ENCODE results near the gene LCLAT1.
A peak's percentile ranks its signal among the peaks of the same experiment; 100 is the strongest.

The LCLAT1 gene

DNA sequence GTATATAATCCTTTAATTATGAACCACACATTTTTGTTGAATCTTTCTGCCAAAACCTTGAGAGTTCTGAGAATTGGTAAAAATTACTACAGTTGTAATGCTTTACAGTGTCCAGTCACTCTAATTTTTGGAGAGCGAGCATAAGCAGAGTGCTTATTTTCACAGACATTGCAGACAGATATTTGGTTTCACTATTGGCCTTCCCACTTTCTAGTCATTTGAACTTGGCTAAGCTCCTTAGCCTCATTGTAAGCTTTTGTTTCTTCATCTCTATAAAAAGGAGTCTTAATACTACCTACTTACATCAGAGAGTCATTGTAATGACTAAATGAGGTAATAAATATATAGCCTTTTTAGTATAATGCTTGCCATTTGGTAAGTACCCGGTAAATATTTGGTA, 80.4 kb downstream of the LCLAT1 start:
- FAIRE-seq, result no peak

DNA sequence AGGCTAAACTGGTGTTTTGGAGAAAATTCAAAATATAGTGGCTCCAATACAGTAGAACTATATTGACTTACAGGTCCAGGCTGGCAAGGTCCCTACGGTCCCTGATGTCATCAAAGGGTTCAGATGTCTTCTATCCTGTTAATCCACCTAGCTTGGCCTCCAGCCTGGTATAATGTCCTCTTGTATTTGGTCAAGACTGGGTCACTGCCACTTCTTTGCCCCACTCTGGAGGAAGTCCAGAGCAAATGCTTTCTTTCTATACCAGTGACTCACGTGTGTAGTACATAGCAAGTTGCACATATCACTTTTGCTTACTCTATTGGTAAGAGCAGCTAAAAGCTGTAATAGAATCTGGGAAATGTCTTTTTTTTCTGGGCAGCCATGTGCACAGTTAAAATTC, 80.8 kb downstream of the LCLAT1 start:
- FAIRE-seq, result no peak

DNA sequence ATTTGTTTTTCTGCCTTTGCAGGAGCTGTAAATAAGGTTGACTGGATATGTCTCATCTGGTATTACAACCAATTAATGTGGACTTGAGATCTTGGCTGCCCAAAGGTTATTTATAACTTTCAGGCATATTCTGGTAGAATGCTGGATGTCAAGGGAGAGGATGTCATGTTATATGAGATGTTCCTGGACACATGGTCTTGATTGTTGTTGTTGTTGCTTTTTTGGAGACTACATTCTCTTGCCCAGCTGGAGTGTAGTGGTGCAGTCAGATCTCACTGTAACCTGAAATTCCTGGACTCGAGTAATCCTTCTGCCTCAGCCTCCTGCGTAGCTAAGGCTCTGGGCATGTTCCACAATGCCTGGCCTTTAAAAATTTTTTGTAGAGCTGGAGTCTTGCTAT, 83.3 kb downstream of the LCLAT1 start:
- FAIRE-seq, result no peak

DNA sequence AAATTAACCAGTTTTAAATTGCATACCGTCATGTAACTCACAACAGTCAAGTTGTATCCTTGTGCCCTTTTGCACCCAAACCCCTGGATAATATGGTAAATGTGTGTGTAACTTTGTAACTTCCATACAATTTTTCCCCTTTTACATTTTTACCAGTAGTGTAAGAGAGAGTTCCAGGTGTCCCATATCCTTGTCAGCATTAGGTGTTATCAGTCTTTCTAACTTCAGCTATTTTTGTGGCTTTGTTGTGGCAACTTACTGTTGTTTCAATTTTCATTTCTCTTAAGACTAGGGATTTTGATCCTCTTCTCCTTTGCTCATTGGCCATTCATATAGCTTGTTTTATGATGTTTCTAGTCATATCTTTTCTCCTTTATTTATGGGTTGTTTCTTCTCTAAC, 94.6 kb downstream of the LCLAT1 start:
- no peak for FAIRE-seq

DNA sequence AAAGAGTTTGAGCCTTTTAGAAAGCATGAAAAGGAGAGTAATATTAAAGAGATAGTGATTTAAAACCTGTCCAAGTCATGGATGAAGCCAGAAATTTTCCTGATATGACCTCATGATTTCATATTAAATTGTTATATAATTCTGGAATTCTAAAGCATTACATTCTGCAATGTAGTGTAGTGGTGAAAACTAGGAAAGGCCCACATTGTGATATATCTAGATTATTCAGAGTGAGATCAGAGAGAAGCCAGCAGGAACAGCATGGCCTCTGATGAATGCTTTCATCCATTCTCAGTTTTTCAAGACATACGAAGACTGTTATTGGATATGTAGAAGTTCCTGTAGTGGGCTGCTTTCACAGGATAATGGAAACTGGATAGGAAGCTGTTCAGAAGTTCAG, 98.8 kb downstream of the LCLAT1 start:
- no peak for FAIRE-seq

DNA sequence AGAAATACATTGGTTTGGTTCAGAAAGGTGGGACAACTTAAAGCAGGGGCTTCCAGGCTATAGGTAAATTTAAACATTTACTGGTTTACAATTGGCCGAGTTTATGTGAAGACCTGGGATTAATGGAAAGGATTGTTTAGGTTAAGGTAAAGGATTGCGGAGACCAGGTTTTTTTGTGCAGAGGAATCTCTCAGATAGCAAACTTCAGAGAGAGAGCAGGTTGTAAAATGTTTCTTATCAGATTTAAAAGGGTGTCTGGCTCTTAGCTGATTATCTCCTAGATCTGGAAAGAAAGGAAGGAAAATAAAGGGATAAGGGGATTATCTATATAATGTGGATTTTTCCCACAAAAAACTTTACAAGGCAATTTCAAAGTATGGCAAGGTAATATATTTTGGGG, 101.3 kb downstream of the LCLAT1 start:
- no peak for FAIRE-seq

DNA sequence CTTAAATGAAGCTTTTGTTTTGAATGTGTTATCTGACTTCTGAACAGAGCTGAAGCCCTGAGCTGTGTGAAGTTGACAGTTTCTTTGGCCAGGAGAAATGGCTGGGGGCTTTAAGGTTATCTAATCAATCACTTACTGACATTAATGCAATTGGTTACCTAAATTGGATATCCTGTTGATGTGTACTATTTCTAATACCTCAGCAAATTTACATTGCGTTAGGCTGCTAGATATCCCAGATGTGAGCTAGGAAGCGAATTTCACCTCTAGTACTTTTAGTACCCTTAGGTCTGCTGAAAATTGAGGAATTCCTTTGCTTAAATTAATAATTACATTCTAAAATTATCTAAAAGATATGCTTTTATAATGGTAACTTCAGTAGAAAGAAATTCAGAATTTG, 102.0 kb downstream of the LCLAT1 start:
- FAIRE-seq, result no peak

DNA sequence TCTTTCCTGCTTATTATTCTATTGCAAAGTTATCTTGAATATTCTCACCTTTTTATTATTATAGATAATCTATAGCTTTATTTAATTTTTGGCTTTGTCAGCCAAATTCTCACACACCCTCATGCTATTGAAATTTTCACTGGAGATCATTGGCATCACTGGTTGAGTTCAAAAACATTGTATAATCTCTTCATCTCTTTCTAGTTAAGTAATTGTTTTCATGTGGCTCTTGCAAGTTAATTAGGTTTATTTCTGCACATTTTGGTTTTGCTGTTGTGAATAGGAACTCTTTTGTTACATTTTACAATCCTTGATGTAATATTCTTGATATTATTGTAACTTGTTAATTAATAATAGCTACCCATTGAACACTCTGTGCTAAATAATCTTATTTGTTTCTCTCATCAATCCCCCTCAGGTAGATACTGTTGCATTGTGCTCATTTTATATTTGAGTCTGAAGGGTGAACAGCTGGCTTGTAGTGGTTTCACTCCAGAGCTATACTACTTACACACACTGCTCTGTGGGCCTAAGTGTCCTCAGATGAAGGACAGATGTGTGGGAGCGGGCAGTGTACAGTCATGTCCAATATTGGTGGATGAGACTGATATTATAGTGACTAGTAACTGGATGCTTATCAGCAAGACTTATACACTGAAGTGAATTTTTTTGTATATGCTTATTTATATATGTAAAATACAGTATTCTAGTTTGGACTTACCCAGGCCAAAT, 112.7 kb downstream of the LCLAT1 start:
- FAIRE-seq, result no peak

DNA sequence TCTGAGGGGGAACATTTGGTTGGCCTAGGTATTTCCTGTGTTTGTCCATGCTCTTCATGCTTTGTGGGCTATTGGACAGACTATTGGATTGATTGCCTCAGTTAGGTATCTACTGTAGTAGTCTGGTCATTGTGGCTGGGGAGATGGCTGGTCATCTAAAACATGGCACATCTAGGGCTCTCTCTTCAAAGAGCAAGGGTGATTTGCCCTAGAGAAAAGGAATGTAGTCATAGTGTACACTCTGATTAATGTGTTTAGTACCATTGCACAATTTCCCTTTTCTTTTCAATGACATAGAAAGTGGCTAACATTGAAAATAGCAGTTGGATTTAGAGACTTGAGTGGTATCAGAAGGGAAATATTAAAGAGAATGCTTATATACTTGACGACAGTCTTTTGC, 114.3 kb downstream of the LCLAT1 start:
- FAIRE-seq, result no peak

DNA sequence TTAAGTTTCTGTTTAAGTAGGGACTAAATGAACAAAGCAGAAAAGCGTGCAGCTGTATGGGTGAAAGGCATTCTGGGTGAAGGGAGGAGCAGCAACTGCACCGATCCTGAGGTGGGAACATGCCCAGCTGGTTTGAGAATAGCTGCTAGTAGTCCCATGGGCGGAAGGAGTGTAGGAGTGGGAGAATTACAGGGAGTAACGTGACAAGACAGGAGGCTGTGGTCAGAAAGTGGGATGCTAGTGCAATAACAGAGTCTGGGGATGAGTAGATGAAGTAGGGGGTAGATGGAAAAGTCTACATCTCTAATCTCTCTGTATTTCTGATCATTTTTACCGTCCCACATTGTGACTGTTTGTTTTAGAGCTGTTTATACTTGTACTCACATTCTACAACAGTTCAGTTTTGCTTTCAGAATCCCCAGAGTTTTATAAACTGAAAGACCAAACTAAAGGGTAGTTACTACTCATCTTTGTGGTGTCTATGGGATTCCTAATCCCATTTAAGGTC, 118.9 kb downstream of the LCLAT1 start:
- FAIRE-seq, result no peak

DNA sequence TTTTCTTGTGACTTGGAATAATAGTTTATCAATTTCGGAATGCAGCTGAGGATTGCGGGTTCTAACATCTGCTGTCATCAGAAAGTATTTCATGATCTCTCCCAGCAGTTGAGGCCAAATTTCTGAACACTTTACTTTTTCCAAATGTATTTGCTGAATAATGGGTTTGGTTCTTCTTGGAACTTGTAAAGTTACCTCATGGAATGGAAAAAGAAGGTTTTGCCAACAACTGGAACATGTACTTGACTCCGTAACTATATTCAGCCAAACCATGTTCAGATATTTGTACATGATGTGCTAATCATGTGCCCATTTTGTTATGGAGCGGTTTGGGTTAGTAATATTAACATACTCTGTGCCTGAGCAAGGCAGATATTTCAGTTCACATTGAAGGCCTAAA, 119.6 kb downstream of the LCLAT1 start:
- no peak for FAIRE-seq

DNA sequence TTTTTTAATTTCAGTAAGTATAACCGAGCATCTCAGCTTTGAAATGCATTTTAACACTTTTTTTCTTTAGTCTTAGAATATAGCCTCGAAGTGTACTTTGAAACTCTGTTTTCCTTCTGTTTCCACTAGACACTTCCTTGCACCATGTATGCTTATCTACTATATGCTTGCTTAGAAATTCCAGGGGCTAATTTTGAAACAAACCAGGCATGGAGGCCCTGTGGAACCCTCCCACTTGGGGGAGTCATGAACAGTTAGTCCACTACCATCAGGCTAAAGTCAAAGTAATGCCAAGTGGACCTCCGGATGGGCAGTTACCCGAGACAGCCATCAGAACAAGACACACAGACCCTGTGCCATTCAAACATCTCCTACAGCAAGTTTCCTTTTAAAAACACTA, 120.3 kb downstream of the LCLAT1 start:
- no peak for FAIRE-seq

DNA sequence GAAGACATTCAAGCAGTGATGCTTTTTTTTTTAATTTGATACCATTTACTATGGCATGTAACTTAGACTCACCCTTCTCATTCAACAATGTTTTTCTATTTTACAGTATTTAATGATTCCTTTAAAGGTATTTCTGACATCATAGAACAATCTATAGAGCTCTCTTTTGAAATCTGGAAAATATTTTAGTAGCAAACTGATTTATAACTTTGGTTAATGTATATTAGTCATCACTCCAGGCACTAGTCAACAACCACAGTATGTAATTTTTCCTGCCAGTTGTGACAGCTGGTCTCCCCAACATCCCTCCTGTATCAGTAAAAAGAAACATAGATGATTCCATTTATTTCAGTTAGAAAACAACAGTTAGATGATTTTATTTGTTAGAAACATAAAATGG, 122.9 kb downstream of the LCLAT1 start:
- FAIRE-seq, result no peak

DNA sequence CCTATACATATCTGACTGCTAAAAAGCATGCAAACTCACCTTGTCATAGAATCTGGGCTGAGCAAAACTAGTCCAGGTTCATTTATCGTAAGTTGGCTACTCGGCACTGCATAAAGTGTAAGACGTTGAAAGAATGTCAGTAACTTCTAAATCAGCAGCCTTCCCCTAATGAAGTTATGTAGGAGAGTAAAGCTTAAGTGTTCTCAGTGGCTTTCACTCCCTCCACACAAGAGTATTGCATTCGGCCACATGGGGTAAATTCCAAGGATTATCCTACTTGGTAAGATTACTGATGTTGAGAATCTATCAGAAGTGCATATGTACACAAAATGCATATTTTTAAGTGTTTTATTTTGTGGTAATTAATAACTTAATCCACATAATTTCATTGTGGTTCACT, 130.1 kb downstream of the LCLAT1 start:
- no peak for FAIRE-seq

DNA sequence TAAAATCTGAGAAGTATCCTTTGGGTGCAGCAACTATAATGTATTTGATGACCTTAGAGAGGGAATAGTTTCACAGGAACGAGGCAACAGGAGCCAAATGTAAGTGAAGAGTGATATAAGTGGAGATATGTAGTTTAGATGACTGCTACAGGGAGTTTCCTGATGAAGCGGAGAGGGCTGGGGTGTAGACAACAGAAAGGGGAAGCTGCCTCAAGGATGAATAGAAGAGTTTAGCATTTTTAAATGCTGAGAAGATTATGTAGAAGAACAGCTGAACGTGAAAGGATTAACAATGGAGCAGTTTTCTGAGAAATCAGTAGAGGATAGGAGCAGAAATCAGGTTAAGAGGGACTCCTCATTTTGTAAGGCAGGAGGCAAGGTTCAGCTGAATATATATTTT, 133.3 kb downstream of the LCLAT1 start:
- FAIRE-seq, result no peak

DNA sequence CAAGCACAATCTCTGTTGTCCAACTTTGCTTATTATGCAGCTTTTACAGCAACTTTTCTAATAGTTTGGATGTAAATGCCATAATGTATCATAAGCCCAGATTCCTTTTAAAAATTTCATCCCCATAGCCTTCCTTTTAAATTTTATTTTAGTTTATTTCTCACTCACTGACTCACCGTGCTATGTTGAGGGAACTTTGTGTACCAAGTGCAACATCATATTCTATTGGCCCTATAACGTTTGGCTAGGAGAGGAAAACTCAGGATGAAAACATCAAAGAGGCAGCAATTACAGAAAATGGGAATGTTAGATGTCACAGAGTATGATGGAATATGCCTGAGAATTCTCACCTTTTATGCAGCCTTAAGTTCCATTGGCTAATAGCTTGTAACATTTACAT, 135.5 kb downstream of the LCLAT1 start:
- no peak for FAIRE-seq

DNA sequence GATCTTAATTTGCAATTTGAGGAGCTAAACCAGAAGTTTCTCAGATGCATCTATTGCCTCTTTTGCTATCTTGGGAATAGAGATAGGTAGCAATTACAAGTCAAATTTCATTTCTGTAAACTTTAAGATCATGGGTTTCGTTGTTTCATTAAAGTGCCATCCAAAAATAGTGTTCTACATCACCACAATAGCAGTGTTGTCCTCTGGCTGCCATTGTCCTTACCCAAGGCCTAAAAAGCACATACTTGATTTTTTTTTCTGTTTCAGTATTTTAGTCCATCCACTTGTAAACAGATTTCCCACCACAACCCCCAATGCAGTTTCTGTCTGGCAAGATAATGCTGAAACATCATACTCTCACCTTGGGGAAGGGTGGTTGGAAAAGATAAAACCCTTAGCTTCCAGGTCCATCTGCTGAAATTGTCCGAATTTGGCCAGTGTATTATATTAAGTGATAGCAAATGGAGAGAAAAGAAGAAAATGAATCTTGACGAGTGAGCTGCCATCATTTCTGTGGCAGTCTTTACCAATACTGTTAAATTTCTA, 136.2 kb downstream of the LCLAT1 start:
- FAIRE-seq, result no peak

DNA sequence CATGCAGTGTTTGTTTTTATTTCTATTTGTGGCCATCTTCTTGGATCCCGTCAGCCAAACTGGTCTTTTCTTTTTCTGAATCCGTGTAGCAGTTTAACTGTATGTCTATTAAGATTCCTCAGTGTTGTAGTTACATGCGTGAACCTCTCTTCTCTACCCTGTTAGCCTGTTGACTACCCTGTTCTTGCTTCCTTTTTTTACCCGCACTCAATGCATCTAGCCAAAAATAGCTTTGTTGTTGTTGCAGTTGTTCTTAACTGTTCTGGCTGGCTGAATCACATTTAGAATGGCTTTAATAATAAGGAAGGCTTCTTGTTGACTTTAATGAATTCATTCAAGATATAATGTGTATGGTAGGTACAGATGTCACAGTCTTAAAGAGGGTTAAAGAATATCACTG, 137.1 kb downstream of the LCLAT1 start:
- no peak for FAIRE-seq

DNA sequence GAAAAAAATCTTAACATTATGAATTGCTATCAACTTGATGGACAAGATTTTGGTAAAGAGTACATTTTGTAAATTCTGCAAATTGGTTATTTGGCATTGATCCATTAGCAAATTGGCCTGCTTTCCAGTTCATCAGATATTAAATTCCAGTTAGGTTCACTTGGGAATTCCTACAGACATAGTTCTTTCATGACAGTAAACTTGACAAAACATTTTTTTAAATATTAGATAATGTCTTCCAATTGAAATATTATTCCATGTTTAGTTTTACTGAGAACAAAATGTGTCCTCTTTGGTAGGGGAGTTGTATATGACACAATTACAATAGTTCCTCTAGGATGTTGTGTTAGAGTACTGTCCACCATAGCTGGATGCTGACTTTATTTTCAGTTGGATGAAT, 141.9 kb downstream of the LCLAT1 start:
- FAIRE-seq, result no peak

DNA sequence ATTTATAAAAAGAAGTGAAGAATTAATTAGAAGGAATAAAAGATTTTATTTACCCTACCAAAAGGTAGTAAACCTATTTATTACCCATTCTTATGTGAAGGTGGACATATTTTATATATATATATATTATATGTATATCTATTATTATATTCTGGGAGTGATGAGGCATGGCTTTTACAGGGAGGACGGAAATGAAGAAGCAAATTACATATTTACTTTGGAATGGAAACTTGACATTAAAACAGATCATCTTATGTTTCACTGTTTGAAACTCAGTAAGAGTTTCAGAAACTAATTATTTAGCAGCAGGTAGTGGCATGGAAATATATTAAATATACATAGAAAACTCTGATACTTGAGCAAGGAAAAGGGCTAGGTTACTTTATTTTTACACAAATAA, 143.4 kb downstream of the LCLAT1 start:
- peak; percentile 36 for FAIRE-seq

DNA sequence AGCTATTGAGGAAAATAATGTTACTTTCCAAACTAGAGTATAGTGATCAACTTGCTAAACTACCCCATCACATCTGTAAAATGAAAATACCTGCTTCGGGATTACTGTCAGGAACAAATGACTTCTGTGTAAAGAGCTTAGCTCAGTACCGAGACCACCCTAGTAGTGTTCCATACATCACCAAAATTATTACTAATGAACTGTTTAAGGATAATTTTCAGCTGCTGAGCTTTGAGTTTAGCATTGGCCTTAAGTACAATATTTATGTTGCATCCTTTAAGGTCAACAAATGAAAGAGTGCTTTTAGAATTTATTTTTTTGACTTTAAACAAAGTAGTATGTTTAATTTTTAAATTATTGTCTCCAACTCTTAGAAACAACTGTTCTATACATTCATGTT, 144.1 kb downstream of the LCLAT1 start:
- FAIRE-seq, result no peak

DNA sequence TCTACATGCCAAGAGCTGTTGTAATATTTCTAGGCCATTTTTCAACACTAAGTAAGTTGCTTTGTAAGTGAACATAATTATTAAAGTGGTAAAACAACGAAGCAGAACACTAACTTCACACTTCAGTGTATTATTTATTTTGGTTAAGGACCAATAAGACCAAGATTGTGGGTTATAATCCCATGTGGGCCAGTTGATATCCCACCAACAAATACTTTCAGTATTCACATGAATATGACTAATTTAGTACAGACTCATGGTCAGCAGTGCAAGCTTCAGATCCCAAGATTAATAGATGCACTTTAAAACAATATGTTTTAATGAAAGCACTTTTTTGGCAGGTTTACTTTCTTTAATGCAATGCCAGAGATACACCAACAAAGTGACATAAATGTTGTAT, 154.3 kb downstream of the LCLAT1 start:
- FAIRE-seq, result no peak

DNA sequence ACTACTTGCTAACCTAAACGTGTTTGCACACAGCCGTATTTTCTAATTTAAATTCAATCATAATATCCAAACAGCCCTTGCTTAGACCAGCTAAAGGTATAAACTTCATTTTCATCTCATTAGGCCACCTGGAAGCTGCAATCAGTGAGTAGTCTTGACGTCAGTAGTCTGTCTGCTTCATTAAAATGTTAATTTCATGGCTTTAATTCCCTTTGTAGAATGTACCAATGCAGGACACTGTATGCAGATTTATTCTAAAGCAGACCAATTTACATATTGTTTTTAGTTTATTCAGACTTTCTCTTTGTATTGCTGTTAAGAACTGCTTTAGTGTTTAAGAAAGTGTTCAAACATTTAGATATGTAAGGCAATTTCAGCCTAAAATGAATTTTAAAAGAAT, 158.2 kb downstream of the LCLAT1 start:
- FAIRE-seq, result no peak

DNA sequence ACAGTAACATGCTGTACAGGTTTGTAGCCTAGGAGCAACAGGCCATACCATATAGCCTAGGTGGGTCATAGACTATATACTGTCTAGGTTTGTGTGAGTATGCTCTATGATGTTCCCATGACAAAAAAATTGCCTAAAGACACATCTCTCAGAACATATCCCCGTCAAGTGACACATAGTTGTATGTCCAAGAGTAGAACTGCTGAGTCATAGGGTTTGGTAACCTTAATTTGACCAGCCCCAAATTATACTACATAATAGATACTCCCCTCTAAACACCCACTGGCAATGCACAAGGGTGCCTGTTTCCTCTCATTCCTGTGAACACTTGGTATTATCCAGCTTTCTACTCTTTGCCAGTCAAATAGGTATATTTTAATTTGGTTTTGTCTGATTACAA, 161.6 kb downstream of the LCLAT1 start:
- no peak for FAIRE-seq

DNA sequence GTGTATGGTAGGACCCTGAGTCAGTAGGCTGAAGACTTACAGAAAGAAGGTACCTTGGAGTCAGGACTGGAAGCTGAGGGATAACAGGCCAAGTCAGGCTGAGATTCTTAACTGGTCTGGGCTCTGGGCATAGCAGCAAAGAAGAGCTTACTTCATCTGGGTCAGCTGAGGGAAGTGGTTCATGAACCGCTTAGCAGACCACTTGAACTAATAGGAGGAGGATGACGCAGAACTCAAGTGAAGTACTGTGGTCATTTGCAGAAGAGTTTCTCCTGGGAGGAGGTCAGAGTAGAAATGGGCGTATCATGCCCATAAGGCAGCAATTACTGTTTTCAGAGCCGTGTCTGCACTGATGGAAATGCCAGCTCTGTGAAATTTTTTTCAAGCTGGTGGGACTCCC, 164.5 kb downstream of the LCLAT1 start:
- no peak for FAIRE-seq

Data from TTC549 (cell line).